SK-N-SH (cell line): ENCODE results near the gene IL17RA. TPM values are rescaled to one million over a fixed set of nuclear protein-coding genes. Genes with fewer than 3 reads are reported as not detected.

ENCODE experiments used
- CTCF ChIA-PET: fragments of 300-600, 350-600 bp; formaldehyde crosslinking; extraction: SDS; loops from one replicate; lab custom pipeline; 2021; lab: Yijun Ruan, JAX
- POLR2A ChIA-PET: fragments of 350-600 bp; sonication (Branson Sonifier 250); formaldehyde crosslinking; extraction: SDS; loops from one replicate; lab custom pipeline; 2020; ENCODE audit warnings: antibody characterized with exemption, inconsistent platforms; lab: Yijun Ruan, JAX
- DNase-seq: peaks from one replicate; pipeline ENCODE4 v3.0.0; 2012
- H2AFZ ChIP-seq: fragments of 200-600 bp; sonication (generic); 2 replicates; pipeline ENCODE4 v1.8.1; 2016; ENCODE audit warnings: antibody characterized with exemption, mild to moderate bottlenecking, low read depth
- H3F3A ChIP-seq: fragments of 200-600 bp; sonication (generic); replicated peaks from 2 replicates; pipeline ENCODE3; 2016; ENCODE audit warnings: antibody characterized with exemption, mild to moderate bottlenecking; ENCODE audit not compliant: insufficient read depth
- H3K27ac ChIP-seq, 2 experiments: fragments of 200-500 bp in 1 of 2; fragments of 200-600 bp in 1 of 2; sonication (Bioruptor generic) in 1 of 2; sonication (generic), shearing (Covaris generic) in 1 of 2; 2 replicates each; pipeline versions ENCODE4 v1.5.1 to v1.6.1; 2014 to 2016; ENCODE audit warnings: low read depth in 2 of 2, inconsistent platforms in 1 of 2, low read length in 1 of 2, mild to moderate bottlenecking in 1 of 2, mixed read lengths in 1 of 2
- H3K27me3 ChIP-seq: fragments of 200-600 bp; sonication (generic), shearing (Covaris generic); 2 replicates; pipeline ENCODE4 v1.6.1; 2016; ENCODE audit warnings: mixed run types; ENCODE audit not compliant: insufficient read depth
- H3K36me3 ChIP-seq, 2 experiments: fragments of 200-500 bp in 1 of 2; fragments of 200-600 bp in 1 of 2; sonication (Bioruptor generic) in 1 of 2; sonication (generic) in 1 of 2; replicated peaks in 1 of 2; 2 replicates each; pipeline versions ENCODE3 to v1.5.1; 2014 to 2016; ENCODE audit warnings: low read length in 1 of 2, mild to moderate bottlenecking in 1 of 2; ENCODE audit not compliant: insufficient read depth in 2 of 2, control insufficient read depth in 1 of 2
- H3K4me1 ChIP-seq, 2 experiments: fragments of 200-500 bp in 1 of 2; fragments of 200-600 bp in 1 of 2; sonication (Bioruptor generic) in 1 of 2; sonication (generic), shearing (Covaris generic) in 1 of 2; 2 replicates each; pipeline versions ENCODE4 v1.5.1 to v1.6.1; 2014 to 2016; ENCODE audit warnings: low read depth in 1 of 2, low read length in 1 of 2, mixed run types in 1 of 2; ENCODE audit not compliant: insufficient read depth in 2 of 2, control insufficient read depth in 1 of 2
- H3K4me2 ChIP-seq: fragments of 200-600 bp; sonication (generic), shearing (Covaris generic); 2 replicates; pipeline ENCODE4 v1.6.1; 2017; ENCODE audit warnings: mixed run types
- H3K4me3 ChIP-seq, 2 experiments: fragments of 200-500 bp in 1 of 2; fragments of 200-600 bp in 1 of 2; sonication (Bioruptor generic) in 1 of 2; sonication (generic), shearing (Covaris generic) in 1 of 2; 2 replicates each; pipeline versions ENCODE4 v1.5.1 to v1.8.1; 2014 to 2016; ENCODE audit warnings: low read depth in 2 of 2, inconsistent platforms in 1 of 2, low read length in 1 of 2, mild to moderate bottlenecking in 1 of 2, mixed read lengths in 1 of 2, moderate library complexity in 1 of 2
- H3K79me2 ChIP-seq: fragments of 200-600 bp; sonication (generic); 2 replicates; pipeline ENCODE4 v1.8.1; 2017; ENCODE audit warnings: mild to moderate bottlenecking; ENCODE audit not compliant: insufficient read depth
- H3K9ac ChIP-seq: fragments of 200-600 bp; sonication (generic); 2 replicates; pipeline ENCODE4 v1.6.1; 2017; ENCODE audit warnings: mixed run types
- H3K9me2 ChIP-seq: fragments of 200-600 bp; sonication (generic); 2 replicates; pipeline ENCODE4 v1.6.1; 2017; ENCODE audit warnings: mixed run types
- H3K9me3 ChIP-seq: fragments of 200-600 bp; sonication (generic); 2 replicates; pipeline ENCODE4 v1.6.1; 2017; ENCODE audit warnings: mixed run types, mild to moderate bottlenecking, moderate library complexity
- H4K20me1 ChIP-seq: fragments of 200-600 bp; sonication (generic); 2 replicates; pipeline ENCODE4 v1.6.1; 2017; ENCODE audit warnings: mild to moderate bottlenecking, mixed run types; ENCODE audit not compliant: insufficient read depth
- CHD2 ChIP-seq: fragments of 150-350 bp; IDR thresholded peaks from 2 replicates; pipeline ENCODE4 v1.6.1; 2018; ENCODE audit warnings: low read length; ENCODE audit not compliant: partially characterized antibody
- ELF1 ChIP-seq: IDR thresholded peaks from 2 replicates; pipeline ENCODE4 v1.4.0; 2012
- EP300 ChIP-seq, 2 experiments: IDR thresholded peaks; 2 replicates each; pipeline versions ENCODE4 v1.4.0 to v1.6.1; 2012; ENCODE audit warnings: borderline replicate concordance in 1 of 2, low read depth in 1 of 2, low read length in 1 of 2
- FOSL2 ChIP-seq: IDR thresholded peaks from 2 replicates; pipeline ENCODE4 v1.4.0; 2012; ENCODE audit warnings: low read depth, mild to moderate bottlenecking, moderate library complexity, borderline replicate concordance
- FOXM1 ChIP-seq: IDR thresholded peaks from 2 replicates; pipeline ENCODE4 v1.4.0; 2012; ENCODE audit warnings: low read depth, mild to moderate bottlenecking
- GATA2 ChIP-seq: sonication (generic); formaldehyde crosslinking; IDR thresholded peaks from 2 replicates; pipeline ENCODE4 v1.5.0; 2020; ENCODE audit warnings: mild to moderate bottlenecking, missing genetic modification reagents
- JUND ChIP-seq: IDR thresholded peaks from 2 replicates; pipeline ENCODE4 v1.4.0; 2012
- MEF2A ChIP-seq: IDR thresholded peaks from 2 replicates; pipeline ENCODE4 v1.4.0; 2012; ENCODE audit warnings: low read depth, borderline replicate concordance
- MXI1 ChIP-seq: IDR thresholded peaks from 2 replicates; pipeline ENCODE4 v1.6.1; 2012; ENCODE audit warnings: mild to moderate bottlenecking, low read depth, low read length, improper control_type of control experiment
- NFIC ChIP-seq: IDR thresholded peaks from 2 replicates; pipeline ENCODE4 v1.4.0; 2012; ENCODE audit warnings: borderline replicate concordance
- NRF1 ChIP-seq: IDR thresholded peaks from 2 replicates; pipeline ENCODE4 v1.6.1; 2012; ENCODE audit warnings: low read depth, mild to moderate bottlenecking, low read length
- POLR2AphosphoS5 ChIP-seq: IDR thresholded peaks from 2 replicates; pipeline ENCODE4 v1.6.1; 2012; ENCODE audit warnings: low read depth, low read length
- RAD21 ChIP-seq: IDR thresholded peaks from 2 replicates; pipeline ENCODE4 v1.6.1; 2012; ENCODE audit warnings: mild to moderate bottlenecking, low read length
- RCOR1 ChIP-seq: fragments of 150-350 bp; IDR thresholded peaks from 2 replicates; pipeline ENCODE4 v1.6.1; 2017; ENCODE audit warnings: antibody characterized with exemption, low read length
- RFX5 ChIP-seq: IDR thresholded peaks from 2 replicates; pipeline ENCODE4 v1.6.1; 2012; ENCODE audit warnings: mild to moderate bottlenecking, improper control_type of control experiment, low read length
- SIN3A ChIP-seq: IDR thresholded peaks from 2 replicates; pipeline ENCODE4 v1.6.1; 2012; ENCODE audit warnings: low read depth, mild to moderate bottlenecking, low read length, moderate library complexity, borderline replicate concordance
- SMC3 ChIP-seq: IDR thresholded peaks from 2 replicates; pipeline ENCODE4 v1.6.1; 2012; ENCODE audit warnings: low read depth, low read length, improper control_type of control experiment
- TCF12 ChIP-seq: IDR thresholded peaks from 2 replicates; pipeline ENCODE4 v1.4.0; 2012
- YY1 ChIP-seq: IDR thresholded peaks from 2 replicates; pipeline ENCODE4 v1.4.0; 2012; ENCODE audit warnings: low read depth, mild to moderate bottlenecking
- WGBS: methylation state at CpG from one replicate; pipeline ENCODE4 v1.1.6; 2017; ENCODE audit warnings: low lambda C conversion rate; 5-methylcytosine and 5-hydroxymethylcytosine counted together
- polyA plus RNA-seq, 3 experiments: library from polyadenylated mRNA; depleted of rRNA; stranded (reverse); fragments of >200 nt; gene quantifications; 2 replicates each; pipeline ENCODE4 v1.2.3, GENCODE V29; 2012
- TF ChIP-seq, protein P1 (sequence below): fragments of 150-350 bp; IDR thresholded peaks from 2 replicates; pipeline ENCODE4 v1.6.1; 2016; ENCODE audit warnings: mild to moderate bottlenecking, low read depth, low read length
- TF ChIP-seq, protein P2 (sequence below): IDR thresholded peaks from 2 replicates; pipeline ENCODE4 v1.4.0; 2012; ENCODE audit warnings: low read depth, borderline replicate concordance
- TF ChIP-seq, protein P3 (sequence below): fragments of 200-600 bp; sonication (generic); IDR thresholded peaks from 2 replicates; pipeline ENCODE4 v1.6.1; 2017; ENCODE audit warnings: antibody characterized with exemption, mild to moderate bottlenecking, moderate library complexity
- TF ChIP-seq, protein P4 (sequence below): IDR thresholded peaks from 2 replicates; pipeline ENCODE4 v1.6.1; 2012; ENCODE audit warnings: mild to moderate bottlenecking, low read depth, low read length, moderate library complexity

The IL17RA gene
- polyA plus RNA-seq, 1 of the 3 experiments (the other 2 are of a cell fraction): 4.5 TPM

DNA sequence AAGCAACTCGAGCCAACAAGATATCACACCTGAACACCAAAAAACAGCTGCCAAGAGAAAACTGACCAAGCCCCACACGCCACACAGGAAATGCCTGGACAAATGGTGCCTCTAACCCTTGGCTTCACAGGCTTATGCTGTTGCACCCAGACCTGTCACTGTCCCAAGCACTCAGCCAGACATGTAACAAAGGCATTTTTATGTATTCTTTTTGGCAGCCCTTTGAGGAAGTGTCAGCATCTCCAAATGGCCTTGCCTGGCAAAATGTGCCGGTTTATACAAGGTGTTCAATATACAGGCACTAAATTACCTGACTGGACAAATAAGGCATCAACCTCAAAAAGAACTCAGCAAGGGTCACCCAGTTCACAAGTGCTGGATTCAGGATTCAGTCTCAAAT, 68.2 kb downstream of the IL17RA start:
- H3K4me2 ChIP-seq: no peak overlapping the region
- H3K9me3 ChIP-seq: no peaks in the 10 kb centered on the region
- no peak overlapping the region for H3K9ac ChIP-seq
- no peak for DNase-seq
- ChIA-PET CTCF (interaction anchor here (1.1 kb wide), 1 partner anchor 18 kb away, joined by 3 read pairs; no protein-coding TSS in a partner anchor), POLR2A (no interaction called here)
- H2AFZ ChIP-seq: no peak overlapping the region
- TF ChIP-seq, protein P1, sequence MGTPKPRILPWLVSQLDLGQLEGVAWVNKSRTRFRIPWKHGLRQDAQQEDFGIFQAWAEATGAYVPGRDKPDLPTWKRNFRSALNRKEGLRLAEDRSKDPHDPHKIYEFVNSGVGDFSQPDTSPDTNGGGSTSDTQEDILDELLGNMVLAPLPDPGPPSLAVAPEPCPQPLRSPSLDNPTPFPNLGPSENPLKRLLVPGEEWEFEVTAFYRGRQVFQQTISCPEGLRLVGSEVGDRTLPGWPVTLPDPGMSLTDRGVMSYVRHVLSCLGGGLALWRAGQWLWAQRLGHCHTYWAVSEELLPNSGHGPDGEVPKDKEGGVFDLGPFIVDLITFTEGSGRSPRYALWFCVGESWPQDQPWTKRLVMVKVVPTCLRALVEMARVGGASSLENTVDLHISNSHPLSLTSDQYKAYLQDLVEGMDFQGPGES: no peak
- TF ChIP-seq, protein P2, sequence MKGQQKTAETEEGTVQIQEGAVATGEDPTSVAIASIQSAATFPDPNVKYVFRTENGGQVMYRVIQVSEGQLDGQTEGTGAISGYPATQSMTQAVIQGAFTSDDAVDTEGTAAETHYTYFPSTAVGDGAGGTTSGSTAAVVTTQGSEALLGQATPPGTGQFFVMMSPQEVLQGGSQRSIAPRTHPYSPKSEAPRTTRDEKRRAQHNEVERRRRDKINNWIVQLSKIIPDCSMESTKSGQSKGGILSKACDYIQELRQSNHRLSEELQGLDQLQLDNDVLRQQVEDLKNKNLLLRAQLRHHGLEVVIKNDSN: no peak
- TF ChIP-seq, protein P3, sequence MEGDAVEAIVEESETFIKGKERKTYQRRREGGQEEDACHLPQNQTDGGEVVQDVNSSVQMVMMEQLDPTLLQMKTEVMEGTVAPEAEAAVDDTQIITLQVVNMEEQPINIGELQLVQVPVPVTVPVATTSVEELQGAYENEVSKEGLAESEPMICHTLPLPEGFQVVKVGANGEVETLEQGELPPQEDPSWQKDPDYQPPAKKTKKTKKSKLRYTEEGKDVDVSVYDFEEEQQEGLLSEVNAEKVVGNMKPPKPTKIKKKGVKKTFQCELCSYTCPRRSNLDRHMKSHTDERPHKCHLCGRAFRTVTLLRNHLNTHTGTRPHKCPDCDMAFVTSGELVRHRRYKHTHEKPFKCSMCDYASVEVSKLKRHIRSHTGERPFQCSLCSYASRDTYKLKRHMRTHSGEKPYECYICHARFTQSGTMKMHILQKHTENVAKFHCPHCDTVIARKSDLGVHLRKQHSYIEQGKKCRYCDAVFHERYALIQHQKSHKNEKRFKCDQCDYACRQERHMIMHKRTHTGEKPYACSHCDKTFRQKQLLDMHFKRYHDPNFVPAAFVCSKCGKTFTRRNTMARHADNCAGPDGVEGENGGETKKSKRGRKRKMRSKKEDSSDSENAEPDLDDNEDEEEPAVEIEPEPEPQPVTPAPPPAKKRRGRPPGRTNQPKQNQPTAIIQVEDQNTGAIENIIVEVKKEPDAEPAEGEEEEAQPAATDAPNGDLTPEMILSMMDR: no peak
- TF ChIP-seq RFX5 (no peak), TCF12 (no peak), JUND (no peak), GATA2 (CRISPR knock-in tag) (no peak), MEF2A (no peak), POLR2AphosphoS5 (no peak), CHD2 (no peak), ELF1 (no peak), RCOR1 (no peak)
- peaks cover 46% of the 10 kb centered on the region for H4K20me1 ChIP-seq
- H3K9me2 ChIP-seq: no peaks in the 10 kb centered on the region
- no peaks in the 10 kb centered on the region for H3F3A ChIP-seq
- H3K4me1 ChIP-seq: peaks cover 0 to 6% of the 10 kb centered on the region in 2 experiments; a peak in 1 of 4 replicates
- 96% methylated on average over 3 of the region's 3 CpGs for WGBS
- no peaks in the 10 kb centered on the region for H3K27me3 ChIP-seq
- no peak overlapping the region for H3K4me3 ChIP-seq
- H3K79me2 ChIP-seq: peaks cover 86% of the 10 kb centered on the region
- peaks cover 0 to 8% of the 10 kb centered on the region in 2 experiments for H3K36me3 ChIP-seq
- H3K27ac ChIP-seq: no peak overlapping the region

DNA sequence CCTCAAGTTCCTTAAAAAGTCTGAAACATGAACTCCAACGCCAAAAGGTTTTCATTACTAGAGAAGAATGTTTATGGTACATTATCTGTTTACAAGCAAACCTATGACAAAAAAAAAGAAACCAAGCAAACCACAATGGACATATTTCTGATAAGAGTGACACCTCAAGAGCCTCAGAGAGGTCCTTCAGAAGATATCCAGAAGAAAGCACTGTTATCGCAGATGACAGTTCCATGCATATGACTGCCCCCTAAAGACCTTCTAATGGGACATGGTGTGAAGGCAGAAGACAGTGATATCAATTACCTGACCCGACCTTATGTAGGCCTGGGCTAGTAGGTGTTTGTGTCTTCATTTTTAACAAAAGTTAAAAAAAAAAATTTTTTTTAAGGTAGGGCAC, 71.1 kb downstream of the IL17RA start:
- Histone ChIP-seq H3K9me2 (no peaks in the 10 kb centered on the region), H3F3A (peaks cover 6% of the 10 kb centered on the region), H3K4me3 (no peak overlapping the region), H3K36me3 (no peaks in the 10 kb centered on the region), H3K4me1 (peaks cover 0 to 9% of the 10 kb centered on the region in 2 experiments; a peak in 1 of 4 replicates), H3K27ac (no peak overlapping the region), H4K20me1 (peaks cover 36% of the 10 kb centered on the region), H3K27me3 (no peaks in the 10 kb centered on the region), H3K9me3 (no peaks in the 10 kb centered on the region), H3K4me2 (0 out of 2 replicates have a peak overlapping the region, but pooled peaks have one; percentile 1), H2AFZ (no peak overlapping the region), H3K79me2 (peaks cover 77% of the 10 kb centered on the region), H3K9ac (no peak overlapping the region)
- ChIA-PET CTCF (interaction anchor here (7.5 kb wide), 1 partner anchor 16 kb away, joined by 96 read pairs; no protein-coding TSS in a partner anchor), POLR2A (interaction anchor here (1.8 kb wide), 1 partner anchor 16 kb away, joined by 5 read pairs; no protein-coding TSS in a partner anchor)
- WGBS: 84% methylated on average over 3 of the region's 3 CpGs
- no peak for DNase-seq
- TF ChIP-seq EP300 (IDR thresholded peaks at IDR 0.05; ENCODE audit: borderline replicate concordance in 1 of 2, low read depth in 1 of 2, low read length in 1 of 2) (no peak), MXI1 (no peak), FOSL2 (no peak), FOXM1 (no peak), NFIC (no peak), YY1 (no peak), CHD2 (no peak), RFX5 (no peak), SMC3 (no peak), RAD21 (no peak), JUND (no peak), NRF1 (no peak), SIN3A (no peak)
- TF ChIP-seq, protein P4, sequence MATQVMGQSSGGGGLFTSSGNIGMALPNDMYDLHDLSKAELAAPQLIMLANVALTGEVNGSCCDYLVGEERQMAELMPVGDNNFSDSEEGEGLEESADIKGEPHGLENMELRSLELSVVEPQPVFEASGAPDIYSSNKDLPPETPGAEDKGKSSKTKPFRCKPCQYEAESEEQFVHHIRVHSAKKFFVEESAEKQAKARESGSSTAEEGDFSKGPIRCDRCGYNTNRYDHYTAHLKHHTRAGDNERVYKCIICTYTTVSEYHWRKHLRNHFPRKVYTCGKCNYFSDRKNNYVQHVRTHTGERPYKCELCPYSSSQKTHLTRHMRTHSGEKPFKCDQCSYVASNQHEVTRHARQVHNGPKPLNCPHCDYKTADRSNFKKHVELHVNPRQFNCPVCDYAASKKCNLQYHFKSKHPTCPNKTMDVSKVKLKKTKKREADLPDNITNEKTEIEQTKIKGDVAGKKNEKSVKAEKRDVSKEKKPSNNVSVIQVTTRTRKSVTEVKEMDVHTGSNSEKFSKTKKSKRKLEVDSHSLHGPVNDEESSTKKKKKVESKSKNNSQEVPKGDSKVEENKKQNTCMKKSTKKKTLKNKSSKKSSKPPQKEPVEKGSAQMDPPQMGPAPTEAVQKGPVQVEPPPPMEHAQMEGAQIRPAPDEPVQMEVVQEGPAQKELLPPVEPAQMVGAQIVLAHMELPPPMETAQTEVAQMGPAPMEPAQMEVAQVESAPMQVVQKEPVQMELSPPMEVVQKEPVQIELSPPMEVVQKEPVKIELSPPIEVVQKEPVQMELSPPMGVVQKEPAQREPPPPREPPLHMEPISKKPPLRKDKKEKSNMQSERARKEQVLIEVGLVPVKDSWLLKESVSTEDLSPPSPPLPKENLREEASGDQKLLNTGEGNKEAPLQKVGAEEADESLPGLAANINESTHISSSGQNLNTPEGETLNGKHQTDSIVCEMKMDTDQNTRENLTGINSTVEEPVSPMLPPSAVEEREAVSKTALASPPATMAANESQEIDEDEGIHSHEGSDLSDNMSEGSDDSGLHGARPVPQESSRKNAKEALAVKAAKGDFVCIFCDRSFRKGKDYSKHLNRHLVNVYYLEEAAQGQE: no peak
